H9 (cell line): ENCODE data around the gene ARFGAP2. TPM values are rescaled to one million over a fixed set of nuclear protein-coding genes. Genes with fewer than 3 reads are reported as not detected.
A peak's percentile ranks its signal among the peaks of the same experiment; 100 is the strongest.

ENCODE experiments used
- DNase-seq: peaks from one replicate; pipeline ENCODE4 v3.0.0-alpha.2; 2017
- H2AFZ ChIP-seq: one replicate; pipeline ENCODE4 v1.6.1; 2013; ENCODE audit warnings: mild to moderate bottlenecking, low read length, control low read depth, moderate library complexity
- H2AK5ac ChIP-seq: 2 replicates; pipeline ENCODE4 v1.6.1; 2013; ENCODE audit warnings: low read length, control low read depth, mixed read lengths; ENCODE audit not compliant: insufficient read length
- H2BK120ac ChIP-seq: one replicate; pipeline ENCODE4 v1.6.1; 2013; ENCODE audit warnings: low read depth, mild to moderate bottlenecking, low read length, control low read depth, inconsistent platforms; ENCODE audit not compliant: poor library complexity, severe bottlenecking
- H2BK12ac ChIP-seq: 2 replicates; pipeline ENCODE4 v1.6.1; 2013; ENCODE audit warnings: low read length, control low read depth, mixed read lengths, low read depth; ENCODE audit not compliant: insufficient read length
- H2BK15ac ChIP-seq: 2 replicates; pipeline ENCODE4 v1.6.1; 2013; ENCODE audit warnings: low read depth, low read length, control low read depth
- H2BK20ac ChIP-seq: one replicate; pipeline ENCODE4 v1.6.1; 2013; ENCODE audit warnings: low read depth, mild to moderate bottlenecking, low read length, control low read depth, inconsistent platforms; ENCODE audit not compliant: poor library complexity, severe bottlenecking
- H2BK5ac ChIP-seq: 2 replicates; pipeline ENCODE4 v1.6.1; 2013; ENCODE audit warnings: low read length, control low read depth, mixed read lengths; ENCODE audit not compliant: insufficient read length
- H3K14ac ChIP-seq: 2 replicates; pipeline ENCODE4 v1.6.1; 2013; ENCODE audit warnings: low read length, control low read depth; ENCODE audit not compliant: insufficient read depth
- H3K18ac ChIP-seq: 2 replicates; pipeline ENCODE4 v1.6.1; 2013; ENCODE audit warnings: low read depth, mild to moderate bottlenecking, mixed read lengths, low read length, control low read depth; ENCODE audit not compliant: insufficient read length
- H3K23ac ChIP-seq: 2 replicates; pipeline ENCODE4 v1.6.1; 2013; ENCODE audit warnings: low read length, control low read depth, mixed read lengths, low read depth; ENCODE audit not compliant: insufficient read length
- H3K23me2 ChIP-seq: 2 replicates; pipeline ENCODE4 v1.6.1; 2013; ENCODE audit warnings: low read depth, mild to moderate bottlenecking, mixed read lengths, low read length, control low read depth; ENCODE audit not compliant: insufficient read length, poor library complexity, severe bottlenecking
- H3K27ac ChIP-seq: 2 replicates; pipeline ENCODE4 v1.5.1; 2013; ENCODE audit warnings: low read length, control low read depth, mixed read lengths, low read depth; ENCODE audit not compliant: insufficient read length
- H3K27me3 ChIP-seq: 2 replicates; pipeline ENCODE4 v1.6.1; 2013; ENCODE audit warnings: low read length, control low read depth, inconsistent platforms; ENCODE audit not compliant: insufficient read depth
- H3K4ac ChIP-seq: 2 replicates; pipeline ENCODE4 v1.6.1; 2013; ENCODE audit warnings: low read depth, mild to moderate bottlenecking, control low read depth, inconsistent platforms, low read length, moderate library complexity
- H3K4me1 ChIP-seq: 2 replicates; pipeline ENCODE4 v1.6.1; 2013; ENCODE audit warnings: low read length, control low read depth, inconsistent platforms; ENCODE audit not compliant: insufficient read depth
- H3K4me2 ChIP-seq: 2 replicates; pipeline ENCODE4 v1.6.1; 2013; ENCODE audit warnings: low read length, control low read depth, mixed read lengths; ENCODE audit not compliant: insufficient read length, insufficient read depth
- H3K56ac ChIP-seq: 2 replicates; pipeline ENCODE4 v1.6.1; 2013; ENCODE audit warnings: low read depth, mild to moderate bottlenecking, mixed read lengths, low read length, control low read depth; ENCODE audit not compliant: insufficient read length
- H3K79me1 ChIP-seq: 2 replicates; pipeline ENCODE4 v1.6.1; 2013; ENCODE audit warnings: low read depth, mild to moderate bottlenecking, moderate library complexity, low read length, control low read depth, inconsistent platforms; ENCODE audit not compliant: insufficient read depth, poor library complexity, severe bottlenecking
- H3K79me2 ChIP-seq: 2 replicates; pipeline ENCODE4 v1.6.1; 2013; ENCODE audit warnings: low read length, control low read depth, inconsistent platforms; ENCODE audit not compliant: insufficient read depth
- H3K9ac ChIP-seq: 2 replicates; pipeline ENCODE4 v1.6.1; 2013; ENCODE audit warnings: low read length, control low read depth, mixed read lengths; ENCODE audit not compliant: insufficient read length; ENCODE audit errors: extremely low read depth
- H3K9me3 ChIP-seq: one replicate; pipeline ENCODE4 v1.6.1; 2013; ENCODE audit warnings: low read depth, low read length, inconsistent platforms; ENCODE audit not compliant: control insufficient read depth
- H3T11ph ChIP-seq: one replicate; pipeline ENCODE4 v1.6.1; 2013; ENCODE audit warnings: mild to moderate bottlenecking, low read length, control low read depth, inconsistent platforms
- H4K20me1 ChIP-seq: one replicate; pipeline ENCODE4 v1.6.1; 2013; ENCODE audit not compliant: control insufficient read depth, insufficient read length, insufficient read depth
- H4K5ac ChIP-seq: 2 replicates; pipeline ENCODE4 v1.6.1; 2013; ENCODE audit warnings: low read depth, mild to moderate bottlenecking, mixed read lengths, low read length, control low read depth; ENCODE audit not compliant: insufficient read length
- H4K8ac ChIP-seq: replicated peaks from 2 replicates; pipeline ENCODE4 v1.6.1; 2013; ENCODE audit warnings: low read length, control low read depth, mixed read lengths, low read depth; ENCODE audit not compliant: insufficient read length
- H4K91ac ChIP-seq: 2 replicates; pipeline ENCODE4 v1.6.1; 2013; ENCODE audit warnings: low read depth, mild to moderate bottlenecking, moderate library complexity, mixed read lengths, low read length, control low read depth; ENCODE audit not compliant: insufficient read length
- H3K27ac Mint-ChIP-seq, 3 experiments: 2 replicates in 2 of 3; 3 replicates in 1 of 3; pipeline ENCODE4 v1.8.0; 2020 to 2021; ENCODE audit warnings: mixed read lengths in 3 of 3, mild to moderate bottlenecking in 1 of 3, moderate library complexity in 1 of 3
- H3K27me3 Mint-ChIP-seq: 2 replicates; pipeline ENCODE4 v1.8.0; 2021; ENCODE audit warnings: low read depth, mild to moderate bottlenecking, moderate library complexity, mixed read lengths
- H3K36me3 Mint-ChIP-seq, 3 experiments: 2 replicates in 2 of 3; 3 replicates in 1 of 3; pipeline ENCODE4 v1.8.0; 2020 to 2021; ENCODE audit warnings: low read depth in 3 of 3, mixed read lengths in 3 of 3; ENCODE audit not compliant: insufficient read depth in 1 of 3
- H3K4me1 Mint-ChIP-seq, 2 experiments: 2 replicates each; pipeline ENCODE4 v1.8.0; 2020; ENCODE audit warnings: mixed read lengths in 2 of 2
- H3K4me3 Mint-ChIP-seq, 2 experiments: 2 replicates in 1 of 2; 3 replicates in 1 of 2; pipeline ENCODE4 v1.8.0; 2020 to 2021; ENCODE audit warnings: mild to moderate bottlenecking in 2 of 2, mixed read lengths in 2 of 2, moderate library complexity in 1 of 2
- H3K9me3 Mint-ChIP-seq, 2 experiments: 2 replicates in 1 of 2; 3 replicates in 1 of 2; pipeline ENCODE4 v1.8.0; 2020; ENCODE audit warnings: mild to moderate bottlenecking in 2 of 2, mixed read lengths in 2 of 2, moderate library complexity in 1 of 2
- CTCF ChIP-seq: fragments of 200-600 bp; sonication (generic); conservative IDR thresholded peaks from 3 replicates; pipeline ENCODE4 v1.8.0; 2021; ENCODE audit warnings: antibody characterized with exemption, mild to moderate bottlenecking
- WGBS: extraction: QIAGEN DNeasy Blood & Tissue Kit; methylation state at CpG from one replicate; pipeline ENCODE4 v1.1.7; 2013; ENCODE audit warnings: missing lambda C conversion rate, low lambda C conversion rate, mixed read lengths; ENCODE audit not compliant: insufficient read length; ENCODE audit errors: extremely low coverage; 5-methylcytosine and 5-hydroxymethylcytosine counted together
- total RNA-seq: library from RNA; stranded (reverse); gene quantifications from 2 replicates; pipeline ENCODE4 v1.2.1, GENCODE V29; 2021

Gene ARFGAP2
- total RNA-seq, 1 experiment from 2014 or later = 72.3 TPM

- H2AK5ac ChIP-seq = no peak overlapping the region
- no peak overlapping the region for H4K91ac ChIP-seq
- H3K27me3 ChIP-seq = no peaks in the 10 kb centered on the region
- no peaks in the 10 kb centered on the region for H3K4me1 ChIP-seq
- H4K5ac ChIP-seq = no peak overlapping the region
- no peaks in the 10 kb centered on the region for H3K9me3 ChIP-seq
- H3K27ac Mint-ChIP-seq = peak overlapping the region in 1 of 3 experiments; percentile 63; a peak in 1 of 7 replicates
- H3K4me2 ChIP-seq = no peak overlapping the region
- H3K4me1 Mint-ChIP-seq = no peaks in the 10 kb centered on the region
- DNase-seq = no peak
- H2BK120ac ChIP-seq = no peak overlapping the region
- H3K23ac ChIP-seq = no peak overlapping the region
- H3K18ac ChIP-seq = no peak overlapping the region
- H2BK15ac ChIP-seq = no peak overlapping the region
- H2AFZ ChIP-seq = no peak overlapping the region
- no peaks in the 10 kb centered on the region for H3K27me3 Mint-ChIP-seq
- no peak overlapping the region for H2BK20ac ChIP-seq
- no peak overlapping the region for H3K9ac ChIP-seq
- no peak overlapping the region for H4K8ac ChIP-seq
- no peaks in the 10 kb centered on the region for H4K20me1 ChIP-seq
- WGBS = no CpG with 5 or more reads among the region's 16 CpGs
- H3K79me1 ChIP-seq = no peaks in the 10 kb centered on the region
- no peaks in the 10 kb centered on the region for H3K9me3 Mint-ChIP-seq
- no peak overlapping the region for H3K56ac ChIP-seq
- H2BK5ac ChIP-seq = no peak overlapping the region
- no peaks in the 10 kb centered on the region for H3K23me2 ChIP-seq
- no peak overlapping the region for H3K27ac ChIP-seq
- no peak overlapping the region for H3T11ph ChIP-seq
- H3K79me2 ChIP-seq = no peaks in the 10 kb centered on the region
- H3K4ac ChIP-seq = no peak overlapping the region
- H3K36me3 Mint-ChIP-seq = peaks cover 17 to 61% (median 49%) of the 10 kb centered on the region in 3 experiments
- no peak for TF ChIP-seq CTCF
- H2BK12ac ChIP-seq = no peak overlapping the region
- no peak overlapping the region for H3K14ac ChIP-seq
- no peak overlapping the region for H3K4me3 Mint-ChIP-seq
Measured at GRCh38 chr11:47165253-47165840, 11.3 kb downstream of the ARFGAP2 start.
